CD4-positive, alpha-beta T cell (primary cell): ENCODE measurements around the gene PLOD3. TPM values are rescaled to one million over a fixed set of nuclear protein-coding genes. Genes with fewer than 3 reads are reported as not detected.

Experiments used
- ATAC-seq: fragments of 200-7000 bp; cut with Tn5 transposase; one replicate; pipeline ENCODE4 v1.10.0; 2022; ENCODE audit warnings: mild to moderate bottlenecking; ENCODE audit not compliant: poor library complexity
- CTCF ChIA-PET: fragments of 350-600 bp; sonication (Branson Sonifier 250); formaldehyde crosslinking; loops from one replicate; lab custom pipeline; 2021; ENCODE audit warnings: antibody characterized with exemption, inconsistent platforms; lab: Charles Lee
- POLR2A ChIA-PET: fragments of 350-600 bp; sonication (Branson Sonifier 250); formaldehyde crosslinking; loops from one replicate; lab custom pipeline; 2021; ENCODE audit warnings: antibody characterized with exemption, inconsistent platforms; lab: Charles Lee
- DNase-seq, 14 experiments: peaks; one replicate each; pipeline ENCODE4 v3.0.0-alpha.2; 2013 to 2020; ENCODE audit warnings: mixed read lengths in 2 of 14
- H3K27ac ChIP-seq, 2 donors: one replicate each; pipeline versions ENCODE4 v1.5.1 to v1.7.0; 2013; ENCODE audit warnings: low read length in 2 of 2, low read depth in 1 of 2, mild to moderate bottlenecking in 1 of 2
- H3K27me3 ChIP-seq, 2 experiments: 1 replicate in 1 of 2; 2 replicates in 1 of 2; pipeline versions ENCODE4 v1.6.1 to v1.7.0; 2013; ENCODE audit warnings: low read length in 2 of 2, control low read depth in 1 of 2, mild to moderate bottlenecking in 1 of 2, moderate library complexity in 1 of 2; ENCODE audit not compliant: insufficient read depth in 2 of 2, control insufficient read depth in 1 of 2
- H3K36me3 ChIP-seq: one replicate; pipeline ENCODE4 v1.6.1; 2013; ENCODE audit warnings: low read length, control low read depth; ENCODE audit not compliant: insufficient read depth
- H3K4me1 ChIP-seq: one replicate; pipeline ENCODE4 v1.6.1; 2013; ENCODE audit warnings: low read length, control low read depth; ENCODE audit not compliant: insufficient read depth
- H3K4me3 ChIP-seq: one replicate; pipeline ENCODE4 v1.5.1; 2013; ENCODE audit warnings: mild to moderate bottlenecking, low read length, moderate library complexity
- H3K9me3 ChIP-seq, 2 experiments: 1 replicate in 1 of 2; 2 replicates in 1 of 2; pipeline versions ENCODE4 v1.6.1 to v1.7.0; 2013; ENCODE audit warnings: low read length in 2 of 2, mild to moderate bottlenecking in 2 of 2, control low read depth in 1 of 2, moderate library complexity in 1 of 2; ENCODE audit not compliant: control insufficient read depth in 1 of 2, insufficient read depth in 1 of 2
- H3K27ac Mint-ChIP-seq: one replicate; pipeline ENCODE4 v1.8.0; 2020; ENCODE audit warnings: mixed read lengths
- H3K27me3 Mint-ChIP-seq: one replicate; pipeline ENCODE4 v1.8.0; 2021; ENCODE audit warnings: mixed read lengths
- H3K36me3 Mint-ChIP-seq: one replicate; pipeline ENCODE4 v1.8.0; 2021; ENCODE audit warnings: low read depth, mixed read lengths
- H3K4me1 Mint-ChIP-seq: one replicate; pipeline ENCODE4 v1.8.0; 2021; ENCODE audit warnings: low read depth, mixed read lengths
- H3K4me3 Mint-ChIP-seq: one replicate; pipeline ENCODE4 v1.8.0; 2020; ENCODE audit warnings: mild to moderate bottlenecking, mixed read lengths
- H3K9me3 Mint-ChIP-seq: one replicate; pipeline ENCODE4 v1.8.0; 2020; ENCODE audit warnings: mixed read lengths
- CTCF ChIP-seq: fragments of 200-600 bp; IDR thresholded peaks from one replicate; pipeline ENCODE4 v1.8.0; 2022; ENCODE audit warnings: antibody characterized with exemption, mild to moderate bottlenecking
- intact Hi-C, 2 experiments: fragments of 100-400 bp; cut with DNase I in 1 of 2; cut with micrococcal nuclease in 1 of 2; formaldehyde crosslinking; loops; one replicate each; pipeline versions ENCODE4 v1.15.1 to v1.9.0; 2023 to 2025; cut with DNase I, micrococcal nuclease
- total RNA-seq, 174 experiments: library from RNA in 2 of 174; stranded (reverse) in 2 of 174; gene quantifications; one replicate each; pipeline ENCODE4 v1.2.3 and lab custom pipeline; 2021 to 2026

Gene PLOD3
- total RNA-seq, 2 experiments from 2014 or later = 13.8 to 15.9 TPM

GRCh38 chr7:101169110-101169837 lies 48.1 kb downstream of the PLOD3 start:
- Histone ChIP-seq H3K9me3 (peaks cover 0 to 57% of the 10 kb centered on the region in 2 experiments), H3K27me3 (peaks cover 92 to 96% of the 10 kb centered on the region in 2 experiments), H3K36me3 (no peaks in the 10 kb centered on the region), H3K4me1 (peaks cover 80% of the 10 kb centered on the region), H3K4me3 (no peak overlapping the region), H3K27ac (no peak overlapping the region)
- DNase-seq (peak in 1 of 14 experiments; percentile 30), ATAC-seq (no peak)
- Mint-ChIP-seq H3K9me3 (no peaks in the 10 kb centered on the region), H3K4me3 (peak overlapping the region; percentile 64), H3K36me3 (no peaks in the 10 kb centered on the region), H3K4me1 (peaks cover 75% of the 10 kb centered on the region), H3K27me3 (peaks cover 91% of the 10 kb centered on the region), H3K27ac (no peak overlapping the region)
- CTCF ChIA-PET = interaction anchor here (0.6 to 3.8 kb wide), 2 partner anchors 25 to 115 kb away, joined by 3 to 28 read pairs; no protein-coding TSS in a partner anchor
- intact Hi-C loops = loop anchor here (1.0 to 5.0 kb wide), 4 partner anchors 24 to 282 kb away; partner anchors contain the start of gene UFSP1 (in 1 of the 2)
- no peak for TF ChIP-seq CTCF
- POLR2A ChIA-PET = no interaction called here

- ChIA-PET CTCF (interaction anchor here (0.6 to 3.8 kb wide), 2 partner anchors 25 to 115 kb away, joined by 3 to 28 read pairs; no protein-coding TSS in a partner anchor), POLR2A (interaction anchor here (0.7 kb wide), 1 partner anchor 8 kb away, joined by 4 read pairs; no protein-coding TSS in a partner anchor)
- H3K27ac Mint-ChIP-seq = no peak overlapping the region
- intact Hi-C loops = loop anchor here (1.0 to 5.0 kb wide), 4 partner anchors 24 to 281 kb away; partner anchors contain the start of gene UFSP1 (in 1 of the 2)
- Histone ChIP-seq H3K27me3 (peaks cover 90 to 96% of the 10 kb centered on the region in 2 experiments), H3K27ac (no peak overlapping the region), H3K4me3 (no peak overlapping the region), H3K36me3 (no peaks in the 10 kb centered on the region), H3K4me1 (peaks cover 79% of the 10 kb centered on the region), H3K9me3 (peaks cover 0 to 54% of the 10 kb centered on the region in 2 experiments)
- H3K36me3 Mint-ChIP-seq = no peaks in the 10 kb centered on the region
- H3K9me3 Mint-ChIP-seq = no peaks in the 10 kb centered on the region
- no peak for TF ChIP-seq CTCF
- H3K27me3 Mint-ChIP-seq = peaks cover 85% of the 10 kb centered on the region
- no peak overlapping the region for H3K4me3 Mint-ChIP-seq
- DNase-seq = no peak
- peaks cover 69% of the 10 kb centered on the region for H3K4me1 Mint-ChIP-seq
- ATAC-seq = no peak
These were observed 48.9 kb downstream of the PLOD3 start for GRCh38 chr7:101168412-101169049.

GRCh38 chr7:101167645-101168411 lies 49.6 kb downstream of the PLOD3 start:
- no peak overlapping the region for H3K27ac Mint-ChIP-seq
- no peak for ATAC-seq
- H3K27me3 Mint-ChIP-seq = peaks cover 82% of the 10 kb centered on the region
- no peaks in the 10 kb centered on the region for H3K9me3 Mint-ChIP-seq
- ChIA-PET CTCF (no interaction called here), POLR2A (interaction anchor here (0.7 kb wide), 1 partner anchor 9 kb away, joined by 4 read pairs; no protein-coding TSS in a partner anchor)
- H3K27me3 ChIP-seq = peaks cover 86 to 94% of the 10 kb centered on the region in 2 experiments
- H3K36me3 ChIP-seq = no peaks in the 10 kb centered on the region
- H3K9me3 ChIP-seq = peaks cover 0 to 47% of the 10 kb centered on the region in 2 experiments
- H3K4me3 Mint-ChIP-seq = no peak overlapping the region
- H3K27ac ChIP-seq = no peak overlapping the region
- no peak for TF ChIP-seq CTCF
- H3K4me1 ChIP-seq = peaks cover 75% of the 10 kb centered on the region
- DNase-seq = no peak
- no peaks in the 10 kb centered on the region for H3K36me3 Mint-ChIP-seq
- no peak overlapping the region for H3K4me3 ChIP-seq
- intact Hi-C loops = loop anchor here (2.0 to 5.0 kb wide), 4 partner anchors 15 to 281 kb away; partner anchors contain the start of gene UFSP1 (in 1 of the 2)
- H3K4me1 Mint-ChIP-seq = peaks cover 63% of the 10 kb centered on the region
